Gastrocnemius medialis (tissue), 4 donors: ENCODE measurements around the gene EVC. TPM values are rescaled to one million over a fixed set of nuclear protein-coding genes. Genes with fewer than 3 reads are reported as not detected.

Source experiments
- ATAC-seq, 2 donors: fragments of 150-250 bp; one replicate each; pipeline ENCODE4 v1.9.1; 2016
- DNase-seq, 2 donors: peaks; one replicate each; pipeline ENCODE4 v3.0.0-alpha.2; 2019
- H3K27ac ChIP-seq, 4 donors: fragments of 200-600 bp; sonication (generic); 1 replicate in 1 of 4; 2 replicates in 3 of 4; pipeline ENCODE4 v1.5.1; 2016 to 2018; ENCODE audit warnings: mild to moderate bottlenecking in 2 of 4, moderate library complexity in 1 of 4
- H3K27me3 ChIP-seq, 3 donors: fragments of 200-600 bp; sonication (generic) in 2 of 3; 1 replicate in 1 of 3; 2 replicates in 2 of 3; pipeline versions ENCODE4 v1.5.1 to v1.6.0; 2016 to 2019; ENCODE audit warnings: mild to moderate bottlenecking in 1 of 3, moderate library complexity in 1 of 3
- H3K36me3 ChIP-seq, 2 donors: fragments of 200-600 bp; sonication (generic) in 1 of 2; one replicate each; pipeline ENCODE4 v1.5.1; 2017 to 2018
- H3K4me1 ChIP-seq, 2 donors: fragments of 200-600 bp; sonication (generic) in 1 of 2; one replicate each; pipeline ENCODE4 v1.5.1; 2016 to 2017; ENCODE audit warnings: mild to moderate bottlenecking in 2 of 2
- H3K4me3 ChIP-seq, 4 donors: fragments of 200-600 bp; sonication (generic) in 3 of 4; 1 replicate in 1 of 4; 2 replicates in 3 of 4; pipeline ENCODE4 v1.5.1; 2016 to 2019; ENCODE audit warnings: mild to moderate bottlenecking in 2 of 4
- H3K9me3 ChIP-seq, 3 donors: fragments of 200-600 bp; sonication (generic) in 2 of 3; 1 replicate in 1 of 3; 2 replicates in 2 of 3; pipeline ENCODE4 v1.5.1; 2016 to 2019
- POLR2A ChIP-seq, 2 donors: fragments of 450-650 bp; IDR thresholded peaks; one replicate each; pipeline ENCODE4 v1.6.1; 2017; ENCODE audit warnings: antibody characterized with exemption in 2 of 2, mild to moderate bottlenecking in 2 of 2, moderate library complexity in 2 of 2
- in situ Hi-C, 4 donors: fragments of 200-750 bp; cut with MboI; loops; one replicate each; pipeline versions ENCODE4 v1.15.0 to v1.8.0; 2017; ENCODE audit warnings: low sequenced_read_pairs in 4 of 4
- intact Hi-C: fragments of 100-400 bp; cut with DNase I; formaldehyde crosslinking; loops from one replicate; pipeline ENCODE4 v1.15.1; 2023; ENCODE audit warnings: low total_unique reads
- total RNA-seq, 4 donors: library from RNA; depleted of rRNA; stranded (reverse); fragments of >200 nt; gene quantifications; one replicate each; pipeline versions ENCODE4 v1.1.0 to v1.2.3, GENCODE V29; 2016
- TF ChIP-seq, protein P1 (sequence below), 5 experiments: fragments of 450-650 bp in 3 of 5; fragments of 200-600 bp in 2 of 5; sonication (generic) in 2 of 5; IDR thresholded peaks in 4 of 5; conservative IDR thresholded peaks in 1 of 5; 1 replicate in 4 of 5; 2 replicates in 1 of 5; pipeline ENCODE4 v1.5.1; 2016 to 2019; ENCODE audit warnings: antibody characterized with exemption in 5 of 5, mild to moderate bottlenecking in 3 of 5, moderate library complexity in 3 of 5

The EVC gene
- total RNA-seq, 4 donors from 2014 or later = 1.5 to 9.8 (median 2.0) TPM

GRCh38 chr4:5689065-5689464 lies 21.9 kb upstream of the EVC start:
- no peaks in the 10 kb centered on the region for H3K9me3 ChIP-seq
- no peaks in the 10 kb centered on the region for H3K27me3 ChIP-seq
- H3K4me1 ChIP-seq = no peaks in the 10 kb centered on the region
- H3K27ac ChIP-seq = no peak overlapping the region
- intact Hi-C loops (no loop called here), in situ Hi-C loops (no loop called here)
- no peak for TF ChIP-seq POLR2A (IDR thresholded peaks at IDR 0.05)
- TF ChIP-seq, protein P1, sequence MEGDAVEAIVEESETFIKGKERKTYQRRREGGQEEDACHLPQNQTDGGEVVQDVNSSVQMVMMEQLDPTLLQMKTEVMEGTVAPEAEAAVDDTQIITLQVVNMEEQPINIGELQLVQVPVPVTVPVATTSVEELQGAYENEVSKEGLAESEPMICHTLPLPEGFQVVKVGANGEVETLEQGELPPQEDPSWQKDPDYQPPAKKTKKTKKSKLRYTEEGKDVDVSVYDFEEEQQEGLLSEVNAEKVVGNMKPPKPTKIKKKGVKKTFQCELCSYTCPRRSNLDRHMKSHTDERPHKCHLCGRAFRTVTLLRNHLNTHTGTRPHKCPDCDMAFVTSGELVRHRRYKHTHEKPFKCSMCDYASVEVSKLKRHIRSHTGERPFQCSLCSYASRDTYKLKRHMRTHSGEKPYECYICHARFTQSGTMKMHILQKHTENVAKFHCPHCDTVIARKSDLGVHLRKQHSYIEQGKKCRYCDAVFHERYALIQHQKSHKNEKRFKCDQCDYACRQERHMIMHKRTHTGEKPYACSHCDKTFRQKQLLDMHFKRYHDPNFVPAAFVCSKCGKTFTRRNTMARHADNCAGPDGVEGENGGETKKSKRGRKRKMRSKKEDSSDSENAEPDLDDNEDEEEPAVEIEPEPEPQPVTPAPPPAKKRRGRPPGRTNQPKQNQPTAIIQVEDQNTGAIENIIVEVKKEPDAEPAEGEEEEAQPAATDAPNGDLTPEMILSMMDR (IDR thresholded peaks at IDR 0.05 in 4 of 5, conservative IDR thresholded peaks at IDR 0.05 in 1 of 5) = no peak
- DNase-seq (no peak), ATAC-seq (no peak)
- H3K4me3 ChIP-seq = no peak overlapping the region
- no peaks in the 10 kb centered on the region for H3K36me3 ChIP-seq

- intact Hi-C loops = no loop called here
- no peak for ATAC-seq
These were observed 19.4 kb upstream of the EVC start for GRCh38 chr4:5691491-5692132.

GRCh38 chr4:5693871-5694270 lies 17.1 kb upstream of the EVC start:
- Histone ChIP-seq H3K4me3 (no peak overlapping the region), H3K36me3 (no peaks in the 10 kb centered on the region), H3K27ac (no peak overlapping the region), H3K27me3 (no peaks in the 10 kb centered on the region), H3K4me1 (no peaks in the 10 kb centered on the region), H3K9me3 (no peaks in the 10 kb centered on the region)
- ATAC-seq (no peak), DNase-seq (no peak)
- intact Hi-C loops (no loop called here), in situ Hi-C loops (no loop called here)
- no peak for TF ChIP-seq POLR2A (IDR thresholded peaks at IDR 0.05)
- TF ChIP-seq, protein P1 (IDR thresholded peaks at IDR 0.05 in 4 of 5, conservative IDR thresholded peaks at IDR 0.05 in 1 of 5) = no peak

More at GRCh38 chr4:5691491-5692132, 19.4 kb upstream of the EVC start:
- DNase-seq = no peak
- H3K36me3 ChIP-seq = no peaks in the 10 kb centered on the region
- TF ChIP-seq, protein P1 (IDR thresholded peaks at IDR 0.05 in 4 of 5, conservative IDR thresholded peaks at IDR 0.05 in 1 of 5) = no peak
- no peak for TF ChIP-seq POLR2A (IDR thresholded peaks at IDR 0.05)
- H3K4me3 ChIP-seq = no peak overlapping the region
- H3K4me1 ChIP-seq = no peaks in the 10 kb centered on the region
- no peak overlapping the region for H3K27ac ChIP-seq
- H3K9me3 ChIP-seq = no peaks in the 10 kb centered on the region
- H3K27me3 ChIP-seq = no peaks in the 10 kb centered on the region
- in situ Hi-C loops = no loop called here

- Histone ChIP-seq H3K9me3 (no peaks in the 10 kb centered on the region), H3K27ac (no peak overlapping the region), H3K36me3 (no peaks in the 10 kb centered on the region), H3K4me1 (no peaks in the 10 kb centered on the region), H3K4me3 (no peak overlapping the region), H3K27me3 (no peaks in the 10 kb centered on the region)
- ATAC-seq = no peak
- no peak for TF ChIP-seq POLR2A (IDR thresholded peaks at IDR 0.05)
- TF ChIP-seq, protein P1 (IDR thresholded peaks at IDR 0.05 in 4 of 5, conservative IDR thresholded peaks at IDR 0.05 in 1 of 5) = no peak
- intact Hi-C loops = no loop called here
- DNase-seq = no peak
- in situ Hi-C loops = no loop called here
These were observed 14.7 kb upstream of the EVC start for GRCh38 chr4:5696341-5696740.

- H3K27me3 ChIP-seq = no peaks in the 10 kb centered on the region
- DNase-seq = no peak
- ATAC-seq = no peak
- no peak overlapping the region for H3K27ac ChIP-seq
- in situ Hi-C loops (no loop called here), intact Hi-C loops (no loop called here)
- no peaks in the 10 kb centered on the region for H3K9me3 ChIP-seq
- no peak overlapping the region for H3K4me3 ChIP-seq
- TF ChIP-seq, protein P1 (IDR thresholded peaks at IDR 0.05 in 4 of 5, conservative IDR thresholded peaks at IDR 0.05 in 1 of 5) = no peak
- H3K4me1 ChIP-seq = no peaks in the 10 kb centered on the region
- no peaks in the 10 kb centered on the region for H3K36me3 ChIP-seq
These were observed 10.5 kb upstream of the EVC start for GRCh38 chr4:5700459-5700858.
